H9 (cell line): ENCODE data around the gene SYF2. TPM values are rescaled to one million over a fixed set of nuclear protein-coding genes. Genes with fewer than 3 reads are reported as not detected.

ENCODE experiments used
- DNase-seq: peaks from one replicate; pipeline ENCODE4 v3.0.0-alpha.2; 2017
- H2AFZ ChIP-seq: one replicate; pipeline ENCODE4 v1.6.1; 2013; ENCODE audit warnings: mild to moderate bottlenecking, low read length, control low read depth, moderate library complexity
- H2AK5ac ChIP-seq: 2 replicates; pipeline ENCODE4 v1.6.1; 2013; ENCODE audit warnings: low read length, control low read depth, mixed read lengths; ENCODE audit not compliant: insufficient read length
- H2BK120ac ChIP-seq: one replicate; pipeline ENCODE4 v1.6.1; 2013; ENCODE audit warnings: low read depth, mild to moderate bottlenecking, low read length, control low read depth, inconsistent platforms; ENCODE audit not compliant: poor library complexity, severe bottlenecking
- H2BK12ac ChIP-seq: 2 replicates; pipeline ENCODE4 v1.6.1; 2013; ENCODE audit warnings: low read length, control low read depth, mixed read lengths, low read depth; ENCODE audit not compliant: insufficient read length
- H2BK15ac ChIP-seq: 2 replicates; pipeline ENCODE4 v1.6.1; 2013; ENCODE audit warnings: low read depth, low read length, control low read depth
- H2BK20ac ChIP-seq: one replicate; pipeline ENCODE4 v1.6.1; 2013; ENCODE audit warnings: low read depth, mild to moderate bottlenecking, low read length, control low read depth, inconsistent platforms; ENCODE audit not compliant: poor library complexity, severe bottlenecking
- H2BK5ac ChIP-seq: 2 replicates; pipeline ENCODE4 v1.6.1; 2013; ENCODE audit warnings: low read length, control low read depth, mixed read lengths; ENCODE audit not compliant: insufficient read length
- H3K14ac ChIP-seq: 2 replicates; pipeline ENCODE4 v1.6.1; 2013; ENCODE audit warnings: low read length, control low read depth; ENCODE audit not compliant: insufficient read depth
- H3K18ac ChIP-seq: 2 replicates; pipeline ENCODE4 v1.6.1; 2013; ENCODE audit warnings: low read depth, mild to moderate bottlenecking, mixed read lengths, low read length, control low read depth; ENCODE audit not compliant: insufficient read length
- H3K23ac ChIP-seq: 2 replicates; pipeline ENCODE4 v1.6.1; 2013; ENCODE audit warnings: low read length, control low read depth, mixed read lengths, low read depth; ENCODE audit not compliant: insufficient read length
- H3K23me2 ChIP-seq: 2 replicates; pipeline ENCODE4 v1.6.1; 2013; ENCODE audit warnings: low read depth, mild to moderate bottlenecking, mixed read lengths, low read length, control low read depth; ENCODE audit not compliant: insufficient read length, poor library complexity, severe bottlenecking
- H3K27ac ChIP-seq: 2 replicates; pipeline ENCODE4 v1.5.1; 2013; ENCODE audit warnings: low read length, control low read depth, mixed read lengths, low read depth; ENCODE audit not compliant: insufficient read length
- H3K27me3 ChIP-seq: 2 replicates; pipeline ENCODE4 v1.6.1; 2013; ENCODE audit warnings: low read length, control low read depth, inconsistent platforms; ENCODE audit not compliant: insufficient read depth
- H3K4ac ChIP-seq: 2 replicates; pipeline ENCODE4 v1.6.1; 2013; ENCODE audit warnings: low read depth, mild to moderate bottlenecking, control low read depth, inconsistent platforms, low read length, moderate library complexity
- H3K4me1 ChIP-seq: 2 replicates; pipeline ENCODE4 v1.6.1; 2013; ENCODE audit warnings: low read length, control low read depth, inconsistent platforms; ENCODE audit not compliant: insufficient read depth
- H3K4me2 ChIP-seq: 2 replicates; pipeline ENCODE4 v1.6.1; 2013; ENCODE audit warnings: low read length, control low read depth, mixed read lengths; ENCODE audit not compliant: insufficient read length, insufficient read depth
- H3K56ac ChIP-seq: 2 replicates; pipeline ENCODE4 v1.6.1; 2013; ENCODE audit warnings: low read depth, mild to moderate bottlenecking, mixed read lengths, low read length, control low read depth; ENCODE audit not compliant: insufficient read length
- H3K79me1 ChIP-seq: 2 replicates; pipeline ENCODE4 v1.6.1; 2013; ENCODE audit warnings: low read depth, mild to moderate bottlenecking, moderate library complexity, low read length, control low read depth, inconsistent platforms; ENCODE audit not compliant: insufficient read depth, poor library complexity, severe bottlenecking
- H3K79me2 ChIP-seq: 2 replicates; pipeline ENCODE4 v1.6.1; 2013; ENCODE audit warnings: low read length, control low read depth, inconsistent platforms; ENCODE audit not compliant: insufficient read depth
- H3K9ac ChIP-seq: 2 replicates; pipeline ENCODE4 v1.6.1; 2013; ENCODE audit warnings: low read length, control low read depth, mixed read lengths; ENCODE audit not compliant: insufficient read length; ENCODE audit errors: extremely low read depth
- H3K9me3 ChIP-seq: one replicate; pipeline ENCODE4 v1.6.1; 2013; ENCODE audit warnings: low read depth, low read length, inconsistent platforms; ENCODE audit not compliant: control insufficient read depth
- H3T11ph ChIP-seq: one replicate; pipeline ENCODE4 v1.6.1; 2013; ENCODE audit warnings: mild to moderate bottlenecking, low read length, control low read depth, inconsistent platforms
- H4K20me1 ChIP-seq: one replicate; pipeline ENCODE4 v1.6.1; 2013; ENCODE audit not compliant: control insufficient read depth, insufficient read length, insufficient read depth
- H4K5ac ChIP-seq: 2 replicates; pipeline ENCODE4 v1.6.1; 2013; ENCODE audit warnings: low read depth, mild to moderate bottlenecking, mixed read lengths, low read length, control low read depth; ENCODE audit not compliant: insufficient read length
- H4K8ac ChIP-seq: replicated peaks from 2 replicates; pipeline ENCODE4 v1.6.1; 2013; ENCODE audit warnings: low read length, control low read depth, mixed read lengths, low read depth; ENCODE audit not compliant: insufficient read length
- H4K91ac ChIP-seq: 2 replicates; pipeline ENCODE4 v1.6.1; 2013; ENCODE audit warnings: low read depth, mild to moderate bottlenecking, moderate library complexity, mixed read lengths, low read length, control low read depth; ENCODE audit not compliant: insufficient read length
- H3K27ac Mint-ChIP-seq, 3 experiments: 2 replicates in 2 of 3; 3 replicates in 1 of 3; pipeline ENCODE4 v1.8.0; 2020 to 2021; ENCODE audit warnings: mixed read lengths in 3 of 3, mild to moderate bottlenecking in 1 of 3, moderate library complexity in 1 of 3
- H3K27me3 Mint-ChIP-seq: 2 replicates; pipeline ENCODE4 v1.8.0; 2021; ENCODE audit warnings: low read depth, mild to moderate bottlenecking, moderate library complexity, mixed read lengths
- H3K36me3 Mint-ChIP-seq, 3 experiments: 2 replicates in 2 of 3; 3 replicates in 1 of 3; pipeline ENCODE4 v1.8.0; 2020 to 2021; ENCODE audit warnings: low read depth in 3 of 3, mixed read lengths in 3 of 3; ENCODE audit not compliant: insufficient read depth in 1 of 3
- H3K4me1 Mint-ChIP-seq, 2 experiments: 2 replicates each; pipeline ENCODE4 v1.8.0; 2020; ENCODE audit warnings: mixed read lengths in 2 of 2
- H3K4me3 Mint-ChIP-seq, 2 experiments: 2 replicates in 1 of 2; 3 replicates in 1 of 2; pipeline ENCODE4 v1.8.0; 2020 to 2021; ENCODE audit warnings: mild to moderate bottlenecking in 2 of 2, mixed read lengths in 2 of 2, moderate library complexity in 1 of 2
- H3K9me3 Mint-ChIP-seq, 2 experiments: 2 replicates in 1 of 2; 3 replicates in 1 of 2; pipeline ENCODE4 v1.8.0; 2020; ENCODE audit warnings: mild to moderate bottlenecking in 2 of 2, mixed read lengths in 2 of 2, moderate library complexity in 1 of 2
- WGBS: extraction: QIAGEN DNeasy Blood & Tissue Kit; methylation state at CpG from one replicate; pipeline ENCODE4 v1.1.7; 2013; ENCODE audit warnings: missing lambda C conversion rate, low lambda C conversion rate, mixed read lengths; ENCODE audit not compliant: insufficient read length; ENCODE audit errors: extremely low coverage; 5-methylcytosine and 5-hydroxymethylcytosine counted together
- total RNA-seq: library from RNA; stranded (reverse); gene quantifications from 2 replicates; pipeline ENCODE4 v1.2.1, GENCODE V29; 2021
- TF ChIP-seq, protein P1 (sequence below): fragments of 200-600 bp; sonication (generic); conservative IDR thresholded peaks from 3 replicates; pipeline ENCODE4 v1.8.0; 2021; ENCODE audit warnings: antibody characterized with exemption, mild to moderate bottlenecking

SYF2 gene
- total RNA-seq, 1 experiment from 2014 or later = 36.5 TPM

DNA sequence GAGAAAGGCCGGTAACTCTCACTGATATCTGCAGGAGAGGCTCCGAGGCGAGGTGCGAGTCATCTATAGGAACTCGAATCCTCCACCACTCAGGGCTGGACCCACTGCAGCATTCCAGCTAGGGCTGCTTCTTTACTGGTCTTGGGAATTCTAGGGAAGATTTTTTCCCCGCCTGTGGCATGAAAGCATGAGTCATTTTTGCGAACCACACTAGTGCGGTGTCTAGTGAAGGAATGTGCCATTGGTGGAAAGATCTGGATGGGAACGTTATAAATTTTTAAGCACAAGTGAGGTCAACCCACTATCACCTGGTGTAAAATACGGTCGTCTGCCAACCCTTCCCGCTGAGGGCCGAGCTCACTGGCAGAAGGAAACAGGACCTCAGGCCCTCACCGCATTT lies 49.7 kb downstream of the SYF2 start:
- no peak overlapping the region for H4K91ac ChIP-seq
- H4K8ac ChIP-seq = no peak overlapping the region
- H3K14ac ChIP-seq = no peak overlapping the region
- H2BK120ac ChIP-seq = no peak overlapping the region
- no peaks in the 10 kb centered on the region for H3K9me3 ChIP-seq
- no peaks in the 10 kb centered on the region for H4K20me1 ChIP-seq
- H3K27ac Mint-ChIP-seq = no peak overlapping the region
- no peak for DNase-seq
- H3K36me3 Mint-ChIP-seq = peaks cover 0 to 1% (median 0%) of the 10 kb centered on the region in 3 experiments; a peak in 1 of 7 replicates
- WGBS = no CpG with 5 or more reads among the region's 14 CpGs
- no peak overlapping the region for H2AFZ ChIP-seq
- H2AK5ac ChIP-seq = no peak overlapping the region
- H3K27ac ChIP-seq = no peak overlapping the region
- no peak overlapping the region for H2BK20ac ChIP-seq
- no peak overlapping the region for H4K5ac ChIP-seq
- H3K27me3 Mint-ChIP-seq = no peaks in the 10 kb centered on the region
- H3K23me2 ChIP-seq = no peaks in the 10 kb centered on the region
- H2BK12ac ChIP-seq = no peak overlapping the region
- no peak overlapping the region for H2BK15ac ChIP-seq
- H3K23ac ChIP-seq = no peak overlapping the region
- H3K4ac ChIP-seq = no peak overlapping the region
- no peaks in the 10 kb centered on the region for H3K79me2 ChIP-seq
- no peaks in the 10 kb centered on the region for H3K4me1 ChIP-seq
- peaks cover 0 to 4% of the 10 kb centered on the region in 2 experiments; a peak in 2 of 4 replicates for H3K4me1 Mint-ChIP-seq
- no peak overlapping the region for H3K18ac ChIP-seq
- no peak overlapping the region for H3K4me3 Mint-ChIP-seq
- no peaks in the 10 kb centered on the region for H3K79me1 ChIP-seq
- TF ChIP-seq, protein P1, sequence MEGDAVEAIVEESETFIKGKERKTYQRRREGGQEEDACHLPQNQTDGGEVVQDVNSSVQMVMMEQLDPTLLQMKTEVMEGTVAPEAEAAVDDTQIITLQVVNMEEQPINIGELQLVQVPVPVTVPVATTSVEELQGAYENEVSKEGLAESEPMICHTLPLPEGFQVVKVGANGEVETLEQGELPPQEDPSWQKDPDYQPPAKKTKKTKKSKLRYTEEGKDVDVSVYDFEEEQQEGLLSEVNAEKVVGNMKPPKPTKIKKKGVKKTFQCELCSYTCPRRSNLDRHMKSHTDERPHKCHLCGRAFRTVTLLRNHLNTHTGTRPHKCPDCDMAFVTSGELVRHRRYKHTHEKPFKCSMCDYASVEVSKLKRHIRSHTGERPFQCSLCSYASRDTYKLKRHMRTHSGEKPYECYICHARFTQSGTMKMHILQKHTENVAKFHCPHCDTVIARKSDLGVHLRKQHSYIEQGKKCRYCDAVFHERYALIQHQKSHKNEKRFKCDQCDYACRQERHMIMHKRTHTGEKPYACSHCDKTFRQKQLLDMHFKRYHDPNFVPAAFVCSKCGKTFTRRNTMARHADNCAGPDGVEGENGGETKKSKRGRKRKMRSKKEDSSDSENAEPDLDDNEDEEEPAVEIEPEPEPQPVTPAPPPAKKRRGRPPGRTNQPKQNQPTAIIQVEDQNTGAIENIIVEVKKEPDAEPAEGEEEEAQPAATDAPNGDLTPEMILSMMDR = no peak
- H3K56ac ChIP-seq = no peak overlapping the region
- peaks cover under 1 to 3% of the 10 kb centered on the region in 2 experiments; a peak in 4 of 5 replicates for H3K9me3 Mint-ChIP-seq
- no peak overlapping the region for H3K4me2 ChIP-seq
- H3T11ph ChIP-seq = no peak overlapping the region
- H2BK5ac ChIP-seq = no peak overlapping the region
- H3K9ac ChIP-seq = no peak overlapping the region
- no peaks in the 10 kb centered on the region for H3K27me3 ChIP-seq
